ENCODE data around the gene TENT5A.

DNA sequence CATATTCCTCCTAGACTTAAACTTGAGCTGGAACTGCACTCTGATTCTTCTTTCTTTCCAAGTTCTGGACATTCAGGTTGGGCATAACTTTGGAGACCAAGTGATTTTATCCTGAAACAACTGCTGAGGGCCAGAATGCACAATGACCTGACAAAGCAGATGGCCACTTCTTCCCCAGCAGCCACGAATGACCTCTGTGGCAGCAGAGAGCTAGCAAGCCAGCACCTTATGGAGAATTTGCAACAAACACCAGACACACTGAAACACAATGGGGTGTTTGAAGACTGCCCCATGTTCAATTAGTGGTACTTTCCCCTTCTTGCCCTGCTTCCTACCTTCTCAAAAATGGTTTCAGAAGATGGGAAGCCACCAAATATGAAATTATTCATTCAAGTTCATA lies 4.2 kb upstream of the TENT5A start:
- TF ChIP-seq CTCF (IDR thresholded peaks at IDR 0.05; ENCODE audit: low read length) (no peak), EZH2phosphoT487 (IDR thresholded peaks at IDR 0.05; ENCODE audit: low read length) (no peak), EZH2 (optimal IDR thresholded peaks at IDR 0.05; ENCODE audit: low read depth, low read length) (no peak)
